ENCODE measurements around the gene DNAL4.

The DNAL4 gene

DNA sequence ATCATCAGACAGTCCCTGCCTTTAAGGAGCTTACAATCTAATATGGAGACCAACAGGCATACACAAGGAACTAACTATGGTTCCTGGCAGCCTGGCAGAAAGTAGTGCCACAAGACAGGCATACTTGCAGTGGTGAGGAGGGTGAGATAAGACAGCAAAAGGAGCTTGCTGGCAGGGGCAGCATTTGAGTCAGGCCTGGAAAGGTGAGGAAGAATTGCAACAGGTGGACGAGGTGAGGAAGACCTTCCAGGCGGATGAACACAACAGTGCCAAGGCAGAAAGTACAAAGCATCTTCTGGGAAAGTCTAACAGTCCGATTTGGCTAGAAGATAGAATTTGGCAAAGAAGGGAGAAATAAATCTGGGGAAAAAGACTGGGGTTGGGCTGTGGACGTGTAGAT lies 4.3 kb downstream of the DNAL4 start:
- no peak for DNase-seq (ENCODE audit: low read depth in 2 of 2)
- TF ChIP-seq, protein P1, sequence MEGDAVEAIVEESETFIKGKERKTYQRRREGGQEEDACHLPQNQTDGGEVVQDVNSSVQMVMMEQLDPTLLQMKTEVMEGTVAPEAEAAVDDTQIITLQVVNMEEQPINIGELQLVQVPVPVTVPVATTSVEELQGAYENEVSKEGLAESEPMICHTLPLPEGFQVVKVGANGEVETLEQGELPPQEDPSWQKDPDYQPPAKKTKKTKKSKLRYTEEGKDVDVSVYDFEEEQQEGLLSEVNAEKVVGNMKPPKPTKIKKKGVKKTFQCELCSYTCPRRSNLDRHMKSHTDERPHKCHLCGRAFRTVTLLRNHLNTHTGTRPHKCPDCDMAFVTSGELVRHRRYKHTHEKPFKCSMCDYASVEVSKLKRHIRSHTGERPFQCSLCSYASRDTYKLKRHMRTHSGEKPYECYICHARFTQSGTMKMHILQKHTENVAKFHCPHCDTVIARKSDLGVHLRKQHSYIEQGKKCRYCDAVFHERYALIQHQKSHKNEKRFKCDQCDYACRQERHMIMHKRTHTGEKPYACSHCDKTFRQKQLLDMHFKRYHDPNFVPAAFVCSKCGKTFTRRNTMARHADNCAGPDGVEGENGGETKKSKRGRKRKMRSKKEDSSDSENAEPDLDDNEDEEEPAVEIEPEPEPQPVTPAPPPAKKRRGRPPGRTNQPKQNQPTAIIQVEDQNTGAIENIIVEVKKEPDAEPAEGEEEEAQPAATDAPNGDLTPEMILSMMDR (IDR thresholded peaks at IDR 0.05; ENCODE audit: low read depth, low read length): no peak
- H3K4me3 ChIP-seq (replicated peaks in 1 of 2; ENCODE audit: low read depth in 2 of 2, low read length in 2 of 2): no peak overlapping the region

DNA sequence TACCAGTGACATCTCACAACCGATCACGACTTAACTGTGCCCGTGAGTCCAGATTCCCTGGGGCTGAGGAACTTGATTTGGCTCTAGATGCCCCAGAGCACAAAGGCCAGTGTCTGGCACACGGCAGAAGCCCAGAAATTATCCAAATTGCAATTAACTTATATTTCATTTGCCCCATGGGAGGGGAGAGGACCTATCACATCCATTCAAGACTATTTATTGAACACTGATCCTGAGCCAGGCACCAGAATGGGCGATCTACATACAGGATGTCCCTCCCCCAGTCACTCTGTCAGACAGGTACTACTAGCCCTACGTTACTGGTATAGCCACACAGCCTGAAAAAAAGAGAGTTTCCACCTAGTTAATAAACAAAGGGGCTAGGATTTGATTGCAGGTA lies 5.1 kb downstream of the DNAL4 start:
- no peak for DNase-seq (ENCODE audit: low read depth in 2 of 2)
- TF ChIP-seq, protein P1 (IDR thresholded peaks at IDR 0.05; ENCODE audit: low read depth, low read length): no peak
- H3K4me3 ChIP-seq (replicated peaks in 1 of 2; ENCODE audit: low read depth in 2 of 2, low read length in 2 of 2): no peak overlapping the region

DNA sequence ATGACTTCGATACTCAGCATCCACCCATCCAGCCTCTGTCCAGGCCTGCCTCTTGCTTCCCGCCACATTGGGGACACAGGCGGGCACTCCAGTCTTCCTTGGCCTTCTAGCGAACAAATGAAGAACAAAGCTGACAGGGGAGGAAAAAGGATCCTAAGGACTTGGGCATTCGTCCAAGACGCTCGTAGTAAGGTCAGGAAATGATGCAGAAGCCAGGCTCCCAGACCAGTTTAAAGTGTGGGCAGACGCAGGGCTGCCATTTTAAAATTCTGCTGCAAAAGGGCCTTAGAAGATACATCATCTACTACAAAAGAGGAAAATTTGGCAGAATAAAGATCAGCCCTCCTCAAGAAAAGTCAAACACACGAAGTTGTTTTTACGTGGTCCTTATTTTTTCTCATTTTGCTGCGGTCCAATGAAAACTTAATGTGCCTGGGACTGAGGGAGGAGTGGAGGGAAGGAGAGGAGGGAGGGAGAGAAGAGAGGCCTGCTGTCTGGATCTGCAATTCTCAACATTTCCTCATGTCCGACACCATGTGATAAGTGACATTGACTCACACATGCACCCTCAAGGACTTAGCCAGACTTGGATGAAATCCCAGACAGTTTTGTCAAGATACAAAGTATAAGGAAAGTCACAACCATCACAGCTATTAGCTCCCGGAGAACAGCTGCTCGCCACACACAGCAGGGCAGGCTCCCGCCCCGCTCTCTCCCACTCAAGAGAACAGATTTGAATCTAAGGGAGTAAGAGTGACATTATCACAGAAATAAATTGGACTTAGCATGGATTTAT lies 5.7 kb downstream of the DNAL4 start:
- peak; percentile 95 for DNase-seq (ENCODE audit: low read depth in 2 of 2)
- TF ChIP-seq, protein P1 (IDR thresholded peaks at IDR 0.05; ENCODE audit: low read depth, low read length): no peak
- H3K4me3 ChIP-seq (replicated peaks in 1 of 2; ENCODE audit: low read depth in 2 of 2, low read length in 2 of 2): no peak overlapping the region

DNA sequence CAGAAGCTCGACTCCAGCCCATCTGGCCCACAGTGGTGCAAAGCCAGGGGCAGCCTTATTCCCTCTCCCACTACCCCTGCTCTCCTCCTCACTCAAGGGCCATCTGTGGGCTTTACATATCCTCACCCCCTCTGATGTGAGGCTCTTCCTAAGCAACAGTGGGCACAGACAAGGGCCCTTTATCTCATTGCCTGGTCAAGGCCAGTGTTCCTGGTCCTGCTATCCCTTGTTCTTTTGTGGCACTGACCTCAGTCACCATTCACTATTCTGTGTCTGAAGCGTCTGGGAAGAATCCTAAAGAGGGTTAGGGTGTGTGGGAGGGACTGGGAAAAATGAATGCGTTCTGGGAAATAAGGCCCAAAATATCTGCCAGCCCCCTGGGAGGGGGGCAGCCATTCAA lies 7.3 kb downstream of the DNAL4 start:
- no peak for DNase-seq (ENCODE audit: low read depth in 2 of 2)
- H3K4me3 ChIP-seq (replicated peaks in 1 of 2; ENCODE audit: low read depth in 2 of 2, low read length in 2 of 2): no peak overlapping the region
- TF ChIP-seq, protein P1 (IDR thresholded peaks at IDR 0.05; ENCODE audit: low read depth, low read length): no peak

DNA sequence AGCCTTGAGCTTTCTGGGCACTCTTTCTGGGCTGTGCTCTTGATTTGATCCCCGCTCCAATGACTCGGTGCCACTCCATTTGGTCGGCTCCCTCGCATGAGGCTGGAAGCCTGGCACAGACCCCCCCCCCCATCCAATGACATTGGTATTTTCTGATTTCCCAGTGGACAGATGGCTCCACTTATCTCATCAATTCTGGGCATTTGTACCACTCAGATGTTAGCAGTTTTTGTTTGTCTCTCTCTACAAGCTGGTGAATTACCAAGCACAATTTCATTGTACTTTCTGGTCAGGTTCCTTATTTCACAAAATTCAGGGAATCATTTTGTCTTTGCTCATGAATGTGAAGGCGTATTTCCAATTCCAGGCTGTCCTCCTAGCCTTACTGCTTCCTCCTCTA lies 9.1 kb downstream of the DNAL4 start:
- H3K4me3 ChIP-seq (replicated peaks in 1 of 2; ENCODE audit: low read depth in 2 of 2, low read length in 2 of 2): no peak overlapping the region
- TF ChIP-seq, protein P1 (IDR thresholded peaks at IDR 0.05; ENCODE audit: low read depth, low read length): no peak
- no peak for DNase-seq (ENCODE audit: low read depth in 2 of 2)

DNA sequence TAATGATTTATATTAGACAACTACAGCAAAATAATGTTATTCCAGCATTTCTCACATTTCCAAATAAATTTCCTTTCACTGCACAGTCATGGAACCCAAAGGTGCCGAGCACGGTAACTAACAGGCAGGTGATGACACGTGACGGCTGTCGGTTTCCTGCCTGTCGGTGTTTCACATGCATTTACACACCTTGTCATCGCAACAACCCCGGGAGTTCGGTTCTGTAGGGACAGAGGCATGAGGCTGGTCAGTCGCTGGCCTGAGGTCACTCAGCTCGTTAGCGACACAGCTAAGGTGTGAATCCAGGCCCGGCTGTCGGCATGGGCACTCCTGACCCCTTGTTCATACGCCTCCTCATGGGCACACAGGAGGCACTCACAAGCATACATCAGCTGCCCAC lies 9.9 kb downstream of the DNAL4 start:
- TF ChIP-seq, protein P1 (IDR thresholded peaks at IDR 0.05; ENCODE audit: low read depth, low read length): no peak
- no peak overlapping the region for H3K4me3 ChIP-seq (replicated peaks in 1 of 2; ENCODE audit: low read depth in 2 of 2, low read length in 2 of 2)
- no peak for DNase-seq (ENCODE audit: low read depth in 2 of 2)
